ENCODE measurements around the gene PARP11.

DNA sequence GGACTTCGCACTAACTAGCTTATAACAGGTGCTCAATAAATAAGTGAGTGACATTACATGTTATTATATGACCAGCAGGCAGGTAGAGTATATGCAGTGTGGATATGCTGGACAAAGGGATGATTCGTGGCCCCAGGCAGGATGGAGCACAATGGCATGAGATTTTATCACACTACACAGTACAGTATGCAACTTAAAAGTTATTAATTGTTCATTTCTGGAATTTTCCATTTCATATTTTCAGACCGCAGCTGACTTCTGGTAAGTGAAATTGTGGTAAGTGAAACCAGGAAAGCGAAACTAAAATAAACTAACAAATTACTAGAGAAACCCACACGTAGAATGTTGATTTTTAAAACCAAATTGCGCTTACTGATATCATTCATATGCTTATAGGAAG, 3.3 kb downstream of the PARP11 start:
- no peak for TF ChIP-seq JUN (IDR thresholded peaks at IDR 0.05; ENCODE audit: low read depth, low read length)
- TF ChIP-seq MAX (IDR thresholded peaks at IDR 0.05): no peak
- no peak for TF ChIP-seq CTCF (IDR thresholded peaks at IDR 0.05; ENCODE audit: control extremely low read depth in 1 of 3, insufficient read depth in 1 of 3, low read depth in 1 of 3, low read length in 3 of 3)
- TF ChIP-seq BRCA1 (IDR thresholded peaks at IDR 0.05; ENCODE audit: low read depth, low read length): no peak
- TF ChIP-seq CBX5 (IDR thresholded peaks at IDR 0.05; ENCODE audit: low read depth, low read length): no peak
- TF ChIP-seq RXRA (IDR thresholded peaks at IDR 0.05; ENCODE audit: insufficient read depth, low read depth, low read length): no peak
- TF ChIP-seq ASH2L (IDR thresholded peaks at IDR 0.05; ENCODE audit: low read length): no peak
- no peak for TF ChIP-seq SIN3A (conservative IDR thresholded peaks at IDR 0.05 in 1 of 2, IDR thresholded peaks at IDR 0.05 in 1 of 2; ENCODE audit: low read depth in 1 of 2, low read length in 2 of 2)
- no peak for TF ChIP-seq TAF1 (IDR thresholded peaks at IDR 0.05; ENCODE audit: low read depth, low read length)
- no peak for TF ChIP-seq POLR2A (IDR thresholded peaks at IDR 0.05; ENCODE audit: control extremely low read depth in 1 of 2, low read depth in 2 of 2, low read length in 2 of 2)
- no peak for TF ChIP-seq FOSL1 (IDR thresholded peaks at IDR 0.05; ENCODE audit: insufficient read depth, low read depth, low read length)
